Measurements from ENCODE around the gene IFNLR1. TPM values are rescaled to one million over a fixed set of nuclear protein-coding genes. Genes with fewer than 3 reads are reported as not detected.
A peak's percentile ranks its signal among the peaks of the same experiment; 100 is the strongest.

IFNLR1 gene
- total and polyA plus RNA-seq, 2 of the 8 experiments (the other 6 are each of a cell fraction or from before 2014, with no cell fraction given), result 6.8 to 10.1 TPM

DNA sequence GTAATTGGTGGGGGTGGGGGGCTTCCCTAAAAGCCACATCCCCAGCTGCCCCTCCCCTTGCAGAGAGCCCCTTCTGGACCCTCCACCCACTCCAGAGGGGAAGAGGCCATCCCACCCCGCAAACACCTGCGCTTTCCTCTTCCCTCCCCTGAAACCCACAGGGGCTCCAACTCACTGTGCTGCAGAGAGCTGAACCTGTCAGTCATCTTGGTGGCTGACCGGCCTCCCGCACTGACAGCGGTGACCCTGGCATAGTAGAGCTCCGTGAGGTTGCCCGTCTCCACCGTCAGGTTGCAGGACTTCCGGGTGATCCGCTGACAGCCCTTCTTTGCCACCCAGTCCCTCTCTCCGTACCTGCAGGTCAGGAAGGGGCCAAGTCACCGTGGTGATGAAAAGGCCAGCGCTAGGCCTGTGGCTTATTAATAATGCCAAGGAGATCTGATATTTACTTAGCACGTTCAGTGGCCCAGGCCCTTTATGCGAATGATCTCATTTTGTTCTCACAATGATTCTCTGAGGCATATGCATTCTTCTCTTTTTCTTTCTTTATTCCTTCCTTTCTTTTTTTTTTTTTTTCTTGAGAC, 50.0 kb downstream of the IFNLR1 start:
- H3K36me3 ChIP-seq (ENCODE audit: control insufficient read depth in 2 of 4, insufficient read depth in 4 of 4, low read length in 3 of 4), result no peaks in the 10 kb centered on the region

More for the DNA sequence above, 50.0 kb downstream of the IFNLR1 start:
- no peaks in the 10 kb centered on the region; a peak in 1 of 7 replicates for H3K27me3 ChIP-seq (replicated peaks in 1 of 4; ENCODE audit: control insufficient read depth in 3 of 4, extremely low read depth in 1 of 4, insufficient read depth in 3 of 4, low read length in 3 of 4)
- H4K91ac ChIP-seq (replicated peaks; ENCODE audit: insufficient read length, low read length), result no peak overlapping the region
- no peaks in the 10 kb centered on the region for H4K20me1 ChIP-seq (replicated peaks in 1 of 2; ENCODE audit: control insufficient read depth in 1 of 2, insufficient read depth in 2 of 2, low read length in 2 of 2)
- H3K27ac ChIP-seq (ENCODE audit: low read depth, low read length), result no peak overlapping the region
- H3K23me2 ChIP-seq (ENCODE audit: low read depth, low read length), result no peaks in the 10 kb centered on the region; the same call in 1 of the 2 replicates
- H2BK5ac ChIP-seq (ENCODE audit: low read depth, low read length), result no peak overlapping the region
- H4K5ac ChIP-seq (ENCODE audit: insufficient read length, low read depth, low read length), result no peak overlapping the region
- H3K56ac ChIP-seq (replicated peaks; ENCODE audit: insufficient read length, low read depth, low read length), result no peak overlapping the region
- H3K4me2 ChIP-seq (ENCODE audit: insufficient read depth in 1 of 2, low read depth in 2 of 2, low read length in 2 of 2), result no peak overlapping the region
- no peak overlapping the region for H3K18ac ChIP-seq (ENCODE audit: extremely low read depth, low read length)
- no peak overlapping the region for H2BK20ac ChIP-seq (ENCODE audit: low read length)
- H3K23ac ChIP-seq (ENCODE audit: insufficient read length), result no peak overlapping the region
- no peak overlapping the region for H3K4ac ChIP-seq (replicated peaks; ENCODE audit: insufficient read length, low read depth, low read length)
- H2BK12ac ChIP-seq (ENCODE audit: low read depth, low read length), result no peak overlapping the region
- no peaks in the 10 kb centered on the region for H3K9me3 ChIP-seq (ENCODE audit: insufficient read depth in 2 of 2, low read depth in 1 of 2, low read length in 1 of 2)
- DNase-seq (ENCODE audit: low read depth in 1 of 2, low spot score in 2 of 2), result no peak
- H3K4me1 ChIP-seq (replicated peaks in 1 of 4; ENCODE audit: control insufficient read depth in 3 of 4, insufficient read depth in 4 of 4, low read length in 3 of 4), result peaks cover 0 to 4% (median 0%) of the 10 kb centered on the region in 4 experiments; a peak in 3 of 7 replicates
- H2BK120ac ChIP-seq (replicated peaks; ENCODE audit: low read depth, low read length), result no peak overlapping the region
- POLR2A ChIA-PET (ENCODE audit: partially characterized antibody), result interaction anchor here (0.9 to 4.9 kb wide), 3 partner anchors 14 to 17 kb away, joined by 3 to 24 read pairs (median 3); no protein-coding TSS in a partner anchor
- FAIRE-seq, result no peak
- no peaks in the 10 kb centered on the region for H3K79me2 ChIP-seq (ENCODE audit: control insufficient read depth in 1 of 2, insufficient read depth in 2 of 2, low read length in 2 of 2)
- H3K9ac ChIP-seq (replicated peaks in 1 of 4; ENCODE audit: extremely low read depth in 1 of 4, low read depth in 3 of 4, low read length in 3 of 4), result no peak overlapping the region
- WGBS, 2 experiments (ENCODE audit: extremely low coverage in 1 of 2, insufficient coverage in 1 of 2, insufficient read length in 1 of 2, insufficient replicate concordance in 2 of 2, low coverage in 1 of 2, low lambda C conversion rate in 2 of 2, missing lambda C conversion rate in 1 of 2), result 90% methylated on average over 14 of the region's 15 CpGs; no CpG with 5 or more reads in 1 of the 2 experiments
- TF ChIP-seq POLR2A (IDR thresholded peaks at IDR 0.05; ENCODE audit: control extremely low read depth in 1 of 2, low read depth in 2 of 2, low read length in 2 of 2), result no peak
- no peak for TF ChIP-seq SIRT6 (IDR thresholded peaks at IDR 0.05; ENCODE audit: low read length)
- TF ChIP-seq TCF12 (IDR thresholded peaks at IDR 0.05; ENCODE audit: low read depth, low read length), result no peak
- no peak for TF ChIP-seq SP1 (IDR thresholded peaks at IDR 0.05; ENCODE audit: low read depth, low read length)
- no peak for TF ChIP-seq CTCF (IDR thresholded peaks at IDR 0.05; ENCODE audit: control extremely low read depth in 1 of 3, insufficient read depth in 1 of 3, low read depth in 1 of 3, low read length in 3 of 3)
- TF ChIP-seq TEAD4 (IDR thresholded peaks at IDR 0.05; ENCODE audit: low read depth, low read length), result no peak
- no peak for TF ChIP-seq RBBP5 (IDR thresholded peaks at IDR 0.05; ENCODE audit: borderline replicate concordance, low read depth, low read length)
- peak overlapping the region; percentile 45; the same call in 1 of the 2 replicates for H4K8ac ChIP-seq (ENCODE audit: extremely low read depth, insufficient read depth, low read length)
- no peak overlapping the region for H2AFZ ChIP-seq (ENCODE audit: low read length)
- CTCF ChIA-PET (ENCODE audit: partially characterized antibody), result interaction anchor here (0.6 to 1.4 kb wide), 8 partner anchors 13 to 254 kb away, joined by 3 to 8 read pairs (median 3); no protein-coding TSS in a partner anchor
- H2AK5ac ChIP-seq (ENCODE audit: low read depth, low read length), result no peak overlapping the region
- H3K79me1 ChIP-seq (ENCODE audit: low read depth, low read length), result no peaks in the 10 kb centered on the region
- no peak overlapping the region for H3K4me3 ChIP-seq (ENCODE audit: extremely low read depth in 1 of 4, insufficient read depth in 2 of 4, low read depth in 3 of 4, low read length in 4 of 4)
- H3K14ac ChIP-seq (ENCODE audit: insufficient read length), result no peak overlapping the region
- H2BK15ac ChIP-seq (ENCODE audit: low read length), result no peak overlapping the region

All from H1 (cell line).